Right ventricle myocardium inferior (tissue), 1 donor: ENCODE data around the gene RNF5. TPM values are rescaled to one million over a fixed set of nuclear protein-coding genes. Genes with fewer than 3 reads are reported as not detected.

Experiments
- ATAC-seq: fragments of 200-7000 bp; cut with Tn5 transposase; one replicate; pipeline ENCODE4 v1.9.1; 2020; ENCODE audit warnings: mild to moderate bottlenecking, moderate library complexity
- DNase-seq: peaks from one replicate; pipeline ENCODE4 v3.0.0; 2021; ENCODE audit errors: missing footprints
- intact Hi-C: fragments of 100-400 bp; cut with DNase I; formaldehyde crosslinking; loops from one replicate; pipeline ENCODE4 v1.11.0; 2022
- total RNA-seq: library from RNA; stranded (reverse); fragmentation: NEBNext Ultra II Directional; extraction: Animal tissue kit (Norgen Biotek cat#: 25700); gene quantifications from one replicate; pipeline ENCODE4 v1.2.1, GENCODE V29; 2021
- donor health status: DM: no; HTN: yes; CAD: no; lungs with severe emphysema.

Gene RNF5
- total RNA-seq, 1 donor from 2014 or later: 97.5 TPM

DNA sequence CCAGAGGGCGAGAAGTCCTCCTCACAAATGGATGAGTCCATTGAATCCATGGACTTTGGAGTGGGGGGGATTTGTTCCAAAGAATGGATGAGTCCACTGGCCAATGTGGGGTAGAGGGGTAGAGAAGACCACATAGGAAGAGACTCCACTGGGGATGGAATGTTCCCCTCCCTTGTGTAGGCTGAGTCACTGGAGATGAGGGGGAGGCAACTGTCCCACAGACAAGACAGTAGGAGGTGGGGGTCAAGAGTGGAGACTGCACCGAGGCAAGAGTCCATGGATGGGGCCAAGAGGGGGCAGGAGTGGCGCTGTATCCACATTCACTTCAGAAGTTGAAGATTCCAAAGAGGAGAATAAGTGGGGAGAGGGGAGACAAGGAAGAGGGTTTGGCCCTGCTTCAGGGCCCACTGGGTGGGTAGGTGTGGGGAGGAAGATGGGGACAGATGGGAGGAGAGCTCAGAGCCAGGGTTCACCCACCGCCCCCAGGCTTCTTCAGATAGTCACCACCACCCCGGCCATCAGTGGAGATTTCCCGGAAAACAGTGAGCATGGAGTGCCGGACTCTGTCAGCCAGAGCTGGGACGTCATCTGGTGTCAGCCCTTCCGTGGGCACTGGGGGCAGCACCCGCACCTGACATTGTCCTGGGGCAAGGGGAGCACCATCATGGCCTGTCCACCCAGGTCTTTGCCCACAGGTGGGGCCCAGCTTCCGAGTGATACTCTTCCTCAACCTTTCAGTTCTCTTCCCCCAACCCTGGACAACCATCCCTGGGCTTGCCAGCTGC is 9.2 kb upstream of the RNF5 start:
- no peak for ATAC-seq

DNA sequence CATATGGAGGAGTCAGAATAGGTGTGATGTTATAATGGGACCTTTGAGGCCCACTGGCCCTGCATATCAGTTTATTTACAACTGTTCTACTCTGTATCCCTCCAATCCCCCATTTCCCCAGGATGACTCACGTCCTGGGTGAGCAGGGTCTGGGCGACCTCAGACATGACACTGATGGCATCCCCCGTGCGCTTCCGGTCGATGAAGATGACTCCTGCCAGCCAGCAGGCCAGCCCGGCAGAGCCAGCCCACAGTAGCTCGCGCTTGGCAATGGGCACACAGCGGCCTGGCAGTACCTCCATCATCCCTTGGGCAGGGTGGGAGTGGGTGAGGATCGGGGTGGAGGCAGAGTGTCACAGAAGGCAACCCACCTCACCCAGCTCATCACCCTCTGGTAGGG is 7.9 kb upstream of the RNF5 start:
- ATAC-seq: no peak
- no peak for DNase-seq
- intact Hi-C loops: loop anchor here (10.0 kb wide), 1 partner anchor 505 kb away; the partner anchor contains the start of genes C6orf47, CSNK2B, GPANK1 and LY6G5B

More for the DNA sequence above, 9.2 kb upstream of the RNF5 start:
- intact Hi-C loops: no loop called here
- no peak for DNase-seq

DNA sequence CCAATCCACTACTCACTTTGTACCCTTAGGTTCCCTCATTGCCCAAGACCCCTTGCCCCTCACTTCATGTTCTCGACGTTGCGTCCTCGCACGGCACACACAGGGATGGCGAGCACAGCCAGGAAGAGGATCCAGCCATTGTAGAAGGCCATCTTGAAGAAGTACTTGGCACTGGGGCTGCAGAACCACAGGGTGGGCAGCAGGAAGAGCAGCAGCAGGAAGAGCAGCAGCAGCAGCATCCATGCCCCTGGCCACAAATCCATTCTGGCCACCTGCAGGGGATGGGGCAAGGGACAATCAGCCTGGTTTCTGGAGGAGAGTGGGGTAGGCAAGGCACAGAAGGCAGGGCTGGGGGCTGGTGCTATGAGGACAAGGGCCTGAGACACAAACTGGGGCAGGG is 7.0 kb upstream of the RNF5 start:
- no peak for ATAC-seq
- no peak for DNase-seq
- intact Hi-C loops: loop anchor here (10.0 kb wide), 1 partner anchor 506 kb away; the partner anchor contains the start of genes C6orf47, CSNK2B, GPANK1 and LY6G5B

DNA sequence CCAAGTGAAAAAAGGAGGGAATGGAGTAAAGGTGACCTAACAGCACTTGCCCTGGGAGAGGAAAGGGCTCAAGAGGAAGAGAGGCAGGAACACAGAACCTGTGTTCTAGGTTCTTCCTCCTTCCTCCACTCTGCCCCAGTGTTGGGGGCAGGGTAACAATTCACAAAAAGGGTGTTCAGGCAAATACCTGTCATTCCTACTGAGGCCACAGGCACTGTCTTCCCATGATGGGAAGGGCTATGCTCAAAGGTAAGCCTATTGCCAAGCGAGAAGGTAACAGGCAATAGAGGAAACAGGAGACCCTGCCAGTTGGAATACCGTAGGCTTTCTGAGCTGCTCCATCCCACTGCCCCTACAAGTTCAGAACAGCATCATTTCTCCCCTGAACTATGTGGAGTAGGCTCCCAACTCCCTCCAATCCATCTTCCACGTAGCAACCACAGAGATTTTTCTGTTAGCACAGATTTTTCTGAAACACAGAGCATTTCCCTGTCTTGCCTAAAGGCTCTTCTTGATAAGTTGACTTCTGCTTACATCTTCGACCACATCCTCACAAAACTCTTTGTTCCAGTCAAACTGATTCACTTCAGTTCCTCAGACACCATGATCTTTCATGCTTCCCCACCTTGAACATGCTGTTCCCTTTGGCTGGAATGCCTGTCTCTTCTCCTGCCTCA is 5.0 kb upstream of the RNF5 start:
- no peak for ATAC-seq
- DNase-seq: no peak
- intact Hi-C loops: loop anchor here (10.0 kb wide), 1 partner anchor 508 kb away; the partner anchor contains the start of genes C6orf47, CSNK2B, GPANK1 and LY6G5B

DNA sequence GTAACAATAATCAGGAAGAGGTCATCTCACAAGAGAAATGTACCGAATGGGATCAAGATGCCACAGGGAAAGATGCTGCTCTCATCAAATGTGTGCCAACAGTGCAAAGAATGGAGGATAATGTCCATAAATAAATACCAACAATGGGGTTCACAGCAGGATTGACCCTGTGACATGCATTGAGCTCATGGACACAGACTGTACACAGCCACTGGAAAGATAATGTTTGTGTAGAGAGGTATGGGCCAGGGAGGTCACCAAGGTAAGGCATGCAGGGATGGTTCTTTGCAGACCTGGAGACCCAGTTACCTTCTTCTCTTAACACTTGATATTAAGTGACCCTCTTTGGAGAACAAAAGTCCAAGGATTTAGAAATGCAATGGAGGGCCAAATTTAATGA is 3.8 kb upstream of the RNF5 start:
- no peak for ATAC-seq
- intact Hi-C loops: loop anchor here (10.0 kb wide), 1 partner anchor 510 kb away; the partner anchor contains the start of genes C6orf47, CSNK2B, GPANK1 and LY6G5B
- DNase-seq: no peak

DNA sequence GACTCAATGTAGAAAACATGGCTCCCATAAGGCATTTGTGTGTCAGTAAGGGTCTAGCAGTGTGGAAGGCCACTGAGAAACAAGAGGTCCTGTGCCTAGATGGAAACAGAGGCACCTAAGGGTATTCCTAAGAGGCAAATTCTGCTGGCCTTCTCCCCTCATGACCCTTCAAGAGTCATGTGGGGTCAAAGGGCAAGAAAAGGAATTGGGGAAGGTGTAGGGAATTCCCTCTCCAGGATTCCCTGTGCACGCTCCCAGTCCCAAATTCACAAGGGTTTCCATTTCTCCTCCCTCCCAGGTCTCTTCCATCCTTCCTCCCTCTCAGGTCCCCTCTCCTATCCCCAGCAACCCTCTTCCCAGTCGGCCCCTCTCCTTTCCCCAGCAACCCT is 2.9 kb upstream of the RNF5 start:
- ATAC-seq (no peak), DNase-seq (no peak)
- intact Hi-C loops: loop anchor here (10.0 kb wide), 1 partner anchor 511 kb away; the partner anchor contains the start of genes C6orf47, CSNK2B, GPANK1 and LY6G5B

DNA sequence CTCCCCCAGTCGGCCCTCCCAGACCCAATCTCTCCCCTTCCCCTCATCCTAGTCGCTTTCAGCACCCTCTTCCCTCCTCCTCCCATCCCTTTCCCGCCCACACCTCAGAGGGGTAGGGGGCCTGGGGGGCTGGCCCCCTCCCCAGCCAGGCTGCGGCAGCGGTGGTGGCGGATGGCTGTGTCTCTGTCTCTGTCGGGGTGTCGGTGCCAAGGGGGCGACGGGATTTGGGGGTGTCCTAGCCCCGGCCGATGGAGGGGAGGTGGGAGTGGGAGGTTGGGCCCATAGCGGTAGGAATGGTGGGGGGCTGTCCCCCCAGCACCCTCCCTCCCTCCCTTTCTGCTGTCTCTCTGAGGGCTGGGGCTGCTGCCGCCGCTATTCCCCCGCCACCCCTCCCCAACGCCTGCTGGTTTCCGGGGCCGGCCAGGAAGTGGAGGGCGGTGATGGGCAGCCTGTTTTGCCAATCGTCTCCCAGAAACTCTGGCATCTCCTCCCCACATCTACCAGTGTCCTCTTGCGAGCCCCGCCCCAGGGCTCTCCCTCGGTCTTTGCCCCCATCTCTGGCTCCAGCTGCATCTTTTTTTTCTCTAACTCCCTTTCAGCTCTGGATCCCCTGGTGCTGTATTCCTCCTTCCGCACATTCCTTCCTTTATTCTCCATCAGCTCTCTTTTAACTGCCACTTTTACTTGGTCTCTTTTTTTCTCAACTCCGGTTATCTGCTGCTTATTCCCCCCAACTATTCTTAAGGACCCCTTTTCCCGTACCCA is 2.3 kb upstream of the RNF5 start, which contains the start of gene AGPAT1:
Gene AGPAT1, minus strand, starts transcription at position 374 of the 765 bp plus-strand sequence. CDS start 4,588 bp downstream, outside the sequence.
- intact Hi-C loops: loop anchor here (1.0 to 10.0 kb wide), 3 partner anchors 22 to 511 kb away; partner anchors contain the start of genes ATF6B, C6orf47, CSNK2B and GPANK1
- DNase-seq (peak; percentile 98), ATAC-seq (peak; percentile 73)

DNA sequence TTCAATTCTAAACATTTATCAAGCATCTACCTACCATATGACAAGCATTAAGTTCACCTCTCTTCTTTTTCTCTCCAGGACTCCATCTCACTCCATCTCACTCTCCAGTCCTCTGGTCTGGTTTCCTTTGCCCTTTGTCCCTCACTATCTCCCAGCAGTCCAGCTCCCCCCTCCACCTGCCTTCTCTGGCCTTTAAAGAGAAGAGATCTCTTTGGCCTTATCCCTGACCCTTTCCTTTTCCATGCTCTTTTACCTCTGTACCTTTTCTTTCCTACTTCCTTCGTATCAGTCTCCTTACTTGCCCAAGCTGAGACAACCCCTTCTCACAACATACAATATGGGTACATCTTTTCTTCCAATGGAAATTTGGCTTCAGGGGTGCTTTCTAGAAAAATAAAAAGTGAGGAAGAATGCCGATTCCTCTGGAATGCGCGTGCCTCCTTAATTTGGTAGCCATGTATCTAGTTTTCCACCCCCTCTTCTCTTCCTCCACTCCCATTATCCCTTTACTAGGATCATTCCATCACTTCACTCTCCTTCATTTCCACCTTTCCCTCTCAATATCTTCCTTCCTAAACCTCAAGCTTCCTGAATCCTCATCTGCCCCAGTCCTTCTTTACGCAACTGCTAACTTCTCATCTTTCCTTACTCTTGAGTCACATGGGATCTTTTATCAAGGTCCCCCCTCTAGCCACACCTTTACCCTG is 1.6 kb upstream of the RNF5 start:
- no peak for ATAC-seq
- DNase-seq: no peak
- intact Hi-C loops: loop anchor here (1.0 to 10.0 kb wide), 3 partner anchors 22 to 512 kb away; partner anchors contain the start of genes ATF6B, C6orf47, CSNK2B and GPANK1

DNA sequence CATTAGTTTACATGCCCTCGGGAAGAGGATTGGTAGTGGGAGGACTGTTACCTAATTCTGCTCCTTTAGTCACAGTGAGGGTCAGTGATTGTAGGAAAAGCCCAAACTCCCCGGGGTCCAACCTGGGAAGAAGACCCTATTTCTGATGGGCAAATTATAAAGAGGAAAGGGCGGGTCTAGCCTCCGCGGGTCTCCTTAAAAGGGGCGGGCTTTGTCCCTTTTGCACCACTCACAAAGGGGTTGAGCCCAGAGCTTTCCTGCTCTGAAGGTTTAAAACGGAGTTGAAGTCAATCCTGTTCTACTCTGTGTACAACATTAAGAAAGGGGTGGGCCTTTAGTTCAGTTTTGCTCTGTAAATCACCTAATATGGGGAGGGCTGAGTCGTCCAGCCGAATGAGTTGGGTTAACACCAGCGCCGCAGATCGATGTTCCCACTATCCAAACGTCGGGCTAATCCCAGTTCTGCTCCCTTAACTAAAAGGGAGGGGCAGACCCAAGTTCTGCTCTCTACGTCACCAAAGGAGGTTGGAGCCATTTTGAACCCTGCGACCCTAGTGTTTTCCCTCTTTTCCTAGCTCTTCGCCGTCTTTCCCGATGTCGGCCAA is 920 bp upstream of the RNF5 start:
- DNase-seq: no peak
- intact Hi-C loops: loop anchor here (2.0 to 10.0 kb wide), 2 partner anchors 48 to 512 kb away; partner anchors contain the start of genes ATF6B, C6orf47, CSNK2B and GPANK1
- ATAC-seq: peak; percentile 13

DNA sequence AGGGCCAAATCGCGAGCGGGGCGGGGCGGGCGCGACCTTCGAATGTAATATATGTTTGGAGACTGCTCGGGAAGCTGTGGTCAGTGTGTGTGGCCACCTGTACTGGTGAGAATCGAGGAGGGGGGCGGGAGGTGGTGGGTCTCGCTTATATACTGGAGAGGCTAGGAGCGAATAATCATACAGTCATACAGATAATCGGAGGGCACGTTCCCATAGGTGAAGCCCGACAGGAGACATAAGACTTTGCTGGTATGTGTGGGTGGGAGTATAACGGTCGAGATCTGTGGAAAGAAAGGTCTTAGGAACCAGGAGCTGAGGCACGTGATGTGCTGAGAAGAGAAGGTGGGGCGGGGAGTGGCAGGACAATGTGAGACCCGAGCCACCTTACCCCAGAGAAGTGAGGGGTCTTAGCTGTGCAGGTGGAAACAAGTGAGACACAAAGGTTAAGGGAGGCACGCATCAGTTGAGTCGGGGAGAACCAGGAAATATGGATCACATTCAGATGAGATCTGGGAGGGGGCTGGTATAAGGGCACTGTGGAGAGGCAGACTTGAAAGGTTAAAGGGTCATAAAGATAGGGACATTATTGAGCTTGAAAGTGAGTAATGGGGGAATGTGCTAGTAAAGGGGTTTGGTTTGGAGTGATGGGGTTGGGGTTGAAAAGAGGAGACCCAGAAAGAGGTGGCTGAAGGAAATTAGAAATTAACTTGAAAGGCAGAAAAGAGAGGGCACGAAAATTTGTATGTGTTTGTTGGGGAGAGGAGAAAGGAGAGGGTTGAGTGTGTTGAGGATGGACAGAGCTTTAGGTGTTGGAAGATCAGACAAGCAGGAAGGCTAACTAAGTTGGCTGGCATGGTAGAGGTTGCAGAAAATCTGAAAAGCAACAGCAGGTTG is 589 bp downstream of the RNF5 start:
- DNase-seq: no peak
- intact Hi-C loops: loop anchor here (1.0 to 10.0 kb wide), 2 partner anchors 17 to 514 kb away; partner anchors contain the start of genes C6orf47, CSNK2B, GPANK1 and LY6G5B
- ATAC-seq: no peak

DNA sequence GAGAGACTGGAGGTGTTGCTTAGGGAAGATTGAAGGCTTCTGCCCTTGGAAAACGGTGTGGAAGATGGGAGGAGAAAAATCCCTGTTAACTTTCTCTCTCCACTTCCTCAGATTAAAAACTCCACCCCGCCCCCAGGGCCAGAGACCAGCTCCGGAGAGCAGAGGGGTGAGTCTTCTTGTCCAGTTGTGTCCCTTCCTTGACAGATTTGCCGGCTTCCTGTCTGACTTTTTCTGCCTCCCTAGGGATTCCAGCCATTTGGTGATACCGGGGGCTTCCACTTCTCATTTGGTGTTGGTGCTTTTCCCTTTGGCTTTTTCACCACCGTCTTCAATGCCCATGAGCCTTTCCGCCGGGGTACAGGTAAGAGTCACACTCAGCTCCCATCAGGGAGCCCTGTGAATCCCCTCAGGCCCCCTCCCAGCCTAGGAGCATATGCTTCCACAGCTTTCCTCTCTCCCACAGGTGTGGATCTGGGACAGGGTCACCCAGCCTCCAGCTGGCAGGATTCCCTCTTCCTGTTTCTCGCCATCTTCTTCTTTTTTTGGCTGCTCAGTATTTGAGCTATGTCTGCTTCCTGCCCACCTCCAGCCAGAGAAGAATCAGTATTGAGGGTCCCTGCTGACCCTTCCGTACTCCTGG is 1.7 kb downstream of the RNF5 start:
- ATAC-seq: no peak
- DNase-seq: no peak
- intact Hi-C loops: loop anchor here (10.0 kb wide), 1 partner anchor 515 kb away; the partner anchor contains the start of genes C6orf47, CSNK2B, GPANK1 and LY6G5B

DNA sequence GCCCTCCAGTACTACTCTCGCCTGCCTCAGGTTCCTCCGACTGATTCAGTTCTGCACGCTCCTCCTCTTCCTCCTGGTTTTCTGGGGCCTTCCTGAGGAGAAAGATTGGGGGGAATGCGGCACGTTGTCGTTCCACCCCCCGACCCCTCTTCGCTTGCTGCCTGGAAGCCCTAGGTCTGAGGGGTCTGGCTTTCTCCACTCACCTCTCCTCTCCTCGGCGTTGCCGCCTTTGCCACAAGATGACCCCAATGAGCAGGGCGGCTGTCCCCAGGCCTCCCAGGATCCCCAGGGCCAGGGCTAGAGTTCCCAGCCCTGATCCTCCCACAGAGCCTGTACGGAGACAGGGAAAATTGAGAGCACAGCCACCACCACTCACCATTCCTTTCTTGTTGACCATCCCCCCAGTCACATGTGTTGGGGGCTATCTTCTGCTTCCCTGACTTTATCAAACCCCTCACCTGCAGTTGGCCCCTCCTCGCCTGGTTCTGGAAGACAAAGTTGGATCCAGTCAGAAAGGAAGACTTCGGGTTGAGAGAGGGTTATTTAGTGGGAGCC is 3.0 kb downstream of the RNF5 start:
- intact Hi-C loops: no loop called here
- no peak for ATAC-seq

DNA sequence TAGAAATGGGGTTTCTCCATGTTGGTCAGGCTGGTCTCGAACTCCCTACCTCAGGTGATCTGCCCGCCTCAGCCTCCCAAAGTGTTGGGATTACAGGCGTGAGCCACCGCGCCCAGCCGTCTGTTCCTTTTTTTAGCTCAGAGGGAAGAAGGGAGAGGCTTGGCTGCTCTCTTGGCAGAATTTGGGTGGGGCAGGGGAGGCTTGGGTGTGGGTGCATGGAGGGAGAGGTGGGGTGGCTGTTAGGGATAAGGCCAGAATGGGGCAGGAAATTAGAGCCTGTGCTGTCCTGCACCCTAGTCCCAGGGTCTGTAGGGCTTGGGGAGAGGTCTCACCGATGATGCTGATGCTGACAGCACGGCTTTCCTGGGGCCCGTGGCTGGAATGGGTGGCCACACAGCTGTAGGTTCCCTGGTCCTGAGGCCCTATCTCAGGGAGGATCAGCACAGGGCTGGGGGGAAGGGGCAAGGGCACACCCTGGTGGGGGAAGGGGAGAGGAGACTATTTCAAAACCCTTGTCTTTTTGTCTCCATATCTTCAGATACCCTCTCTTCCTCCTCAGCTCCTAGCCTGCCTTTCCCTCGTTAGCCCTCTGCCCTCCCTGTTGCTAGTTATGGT is 3.8 kb downstream of the RNF5 start:
- intact Hi-C loops: no loop called here
- DNase-seq (no peak), ATAC-seq (no peak)

More for the DNA sequence above, 3.0 kb downstream of the RNF5 start:
- DNase-seq: no peak

DNA sequence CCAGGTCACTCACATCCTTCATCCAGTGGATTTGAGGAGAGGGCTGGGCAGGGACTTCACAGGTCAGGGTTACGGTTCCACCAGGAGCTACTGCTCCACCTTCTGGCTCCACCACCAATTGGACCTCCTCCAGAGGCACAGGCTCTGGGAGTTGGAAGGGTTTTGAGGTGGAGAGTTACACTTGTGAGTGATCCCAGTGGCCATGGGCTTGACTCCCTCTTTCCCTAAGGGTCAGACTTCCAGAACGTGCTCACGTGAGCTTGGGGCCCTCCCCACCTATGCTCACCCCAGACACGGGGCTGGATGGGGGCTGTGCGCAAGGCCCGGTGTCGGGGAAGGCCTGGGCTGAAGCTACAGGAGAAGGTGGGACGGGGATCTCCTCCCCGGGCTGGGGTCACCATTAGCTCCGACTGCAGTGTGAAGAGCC is 4.4 kb downstream of the RNF5 start:
- intact Hi-C loops: no loop called here
- DNase-seq (no peak), ATAC-seq (no peak)

DNA sequence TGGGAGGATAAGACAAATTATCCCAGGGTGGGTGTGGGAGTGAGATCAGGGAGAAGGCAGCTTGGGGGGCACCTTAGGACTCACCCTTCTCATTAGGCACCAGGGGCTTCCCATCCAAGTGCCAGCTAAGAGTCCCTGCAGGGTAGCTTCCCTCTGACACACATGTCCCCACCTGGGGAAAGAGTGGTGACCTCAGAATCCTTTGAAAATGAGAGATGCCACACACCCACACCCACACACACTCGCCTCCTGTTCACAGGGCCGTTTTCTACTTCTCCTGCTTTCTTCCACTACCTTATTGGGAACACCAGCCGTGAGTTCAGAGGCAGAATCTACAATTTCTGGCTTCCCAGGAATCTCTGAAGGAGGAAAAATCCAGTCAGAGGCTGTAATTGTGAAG is 4.8 kb downstream of the RNF5 start:
- ATAC-seq: no peak
- intact Hi-C loops: no loop called here
- no peak for DNase-seq
